Measurements from ENCODE around the gene DCBLD1.

Gene DCBLD1

DNA sequence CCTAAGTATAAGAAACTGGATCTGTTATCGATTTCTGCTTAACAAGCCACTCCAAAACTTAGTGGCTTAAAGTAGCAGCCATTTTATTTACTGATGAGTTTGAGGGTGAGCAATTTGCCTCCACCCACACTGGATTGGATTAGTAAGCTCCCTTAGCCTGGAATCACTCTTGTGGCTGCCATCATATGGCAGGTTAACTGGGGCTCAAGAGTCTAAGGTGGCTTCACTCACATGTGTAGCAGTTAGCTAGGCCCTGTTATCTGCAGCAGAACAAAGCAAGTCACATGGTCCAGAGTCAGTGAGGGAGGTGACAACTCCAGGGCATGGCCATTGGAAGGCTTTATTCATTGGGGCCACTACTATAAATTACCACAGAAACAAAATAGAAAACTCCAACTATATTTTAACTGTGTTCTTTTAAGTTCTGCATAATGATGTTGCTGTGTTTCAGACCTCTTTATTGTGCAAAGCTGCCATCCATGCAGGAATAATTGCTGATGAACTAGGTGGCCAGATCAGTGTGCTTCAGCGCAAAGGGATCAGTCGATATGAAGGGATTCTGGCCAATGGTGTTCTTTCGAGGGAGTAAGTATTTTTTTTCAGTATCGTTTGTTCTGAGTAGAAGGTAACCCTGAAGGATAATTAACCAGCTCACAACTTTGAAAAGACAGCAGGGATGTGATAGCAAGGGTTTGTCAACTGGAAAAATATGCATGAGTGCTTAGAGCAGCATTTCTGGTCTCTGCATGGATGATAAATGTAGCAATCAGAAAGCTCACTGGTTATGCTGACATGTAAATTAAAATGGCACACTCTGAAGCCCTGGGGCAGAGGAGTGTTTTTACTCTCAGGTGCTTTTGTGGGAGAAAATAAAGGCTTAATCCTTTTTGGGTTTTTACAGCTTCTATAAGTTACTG is 49.6 kb downstream of the DCBLD1 start:
- no peak for DNase-seq

DNA sequence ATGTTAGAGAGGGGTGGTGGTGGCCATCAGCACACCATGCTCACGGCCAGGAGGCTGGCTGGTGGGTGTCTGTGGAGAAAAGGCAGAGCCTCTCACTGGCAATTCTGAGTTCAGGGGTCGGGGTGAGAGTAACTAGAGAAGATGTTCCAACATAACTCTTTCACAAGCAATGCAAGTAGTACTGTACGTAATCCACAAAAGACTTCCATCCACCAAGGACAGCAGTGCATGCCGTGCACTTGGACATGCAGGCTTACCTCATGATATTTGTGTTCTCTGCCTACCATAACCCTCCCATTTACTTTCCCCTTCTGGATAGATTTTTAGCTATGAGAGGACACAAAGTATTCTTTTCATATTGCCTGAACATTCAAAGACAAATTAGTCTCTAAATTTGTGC is 51.3 kb downstream of the DCBLD1 start:
- DNase-seq, result no peak

DNA sequence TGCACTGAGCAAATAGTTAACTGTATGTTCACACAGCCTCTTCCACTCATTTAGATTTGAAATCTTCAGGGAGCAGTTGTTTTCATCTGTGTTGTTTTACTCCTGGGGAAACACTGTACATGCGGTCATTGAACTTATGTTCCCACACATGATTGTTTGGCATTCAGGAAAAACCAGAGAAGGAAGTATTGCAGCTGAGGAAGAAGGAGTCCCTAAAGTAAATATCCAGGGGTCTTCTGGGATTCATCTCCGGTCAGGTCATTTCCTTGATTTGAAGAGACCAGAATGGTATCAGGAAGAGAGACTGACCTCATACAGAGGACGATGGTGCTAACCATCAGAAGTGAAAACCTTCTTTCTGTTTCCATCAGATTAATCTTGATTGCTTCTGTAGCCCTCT is 52.5 kb downstream of the DCBLD1 start:
- DNase-seq, result no peak

DNA sequence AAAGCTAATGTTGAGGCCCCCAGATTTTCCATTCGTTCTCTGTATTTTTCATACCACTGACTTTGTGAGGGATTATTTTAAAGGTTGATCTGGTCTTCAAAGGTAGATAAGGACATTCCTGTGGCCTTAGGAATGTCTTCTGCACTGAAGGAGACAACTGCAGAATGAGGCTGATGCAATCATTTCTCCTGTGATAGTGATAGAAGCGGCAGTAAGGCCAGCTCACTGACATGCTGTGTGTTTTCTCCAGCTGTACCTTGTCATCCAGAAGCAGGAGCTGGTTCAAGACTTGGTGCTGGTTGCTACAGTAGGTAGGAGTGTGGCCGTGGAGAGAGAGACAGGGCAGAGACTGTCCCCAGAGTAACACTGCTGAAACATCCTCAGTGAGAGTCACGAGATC is 53.8 kb downstream of the DCBLD1 start:
- no peak for DNase-seq

DNA sequence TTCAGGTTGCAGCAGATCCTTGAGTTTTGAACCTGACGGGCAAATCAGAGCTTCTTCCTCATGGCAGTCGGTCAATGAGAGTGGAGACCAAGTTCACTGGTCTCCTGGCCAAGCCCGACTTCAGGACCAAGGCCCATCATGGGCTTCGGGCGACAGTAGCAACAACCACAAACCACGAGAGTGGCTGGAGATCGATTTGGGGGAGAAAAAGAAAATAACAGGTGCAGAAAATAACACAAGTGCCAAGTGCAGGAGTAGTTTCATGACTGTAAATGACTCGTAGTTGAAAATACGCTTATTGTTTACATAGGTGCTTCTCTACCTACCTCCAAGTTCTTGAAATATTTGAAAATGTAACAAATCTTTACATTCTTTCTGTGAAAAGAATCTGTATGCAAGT is 56.1 kb downstream of the DCBLD1 start:
- DNase-seq, result no peak

DNA sequence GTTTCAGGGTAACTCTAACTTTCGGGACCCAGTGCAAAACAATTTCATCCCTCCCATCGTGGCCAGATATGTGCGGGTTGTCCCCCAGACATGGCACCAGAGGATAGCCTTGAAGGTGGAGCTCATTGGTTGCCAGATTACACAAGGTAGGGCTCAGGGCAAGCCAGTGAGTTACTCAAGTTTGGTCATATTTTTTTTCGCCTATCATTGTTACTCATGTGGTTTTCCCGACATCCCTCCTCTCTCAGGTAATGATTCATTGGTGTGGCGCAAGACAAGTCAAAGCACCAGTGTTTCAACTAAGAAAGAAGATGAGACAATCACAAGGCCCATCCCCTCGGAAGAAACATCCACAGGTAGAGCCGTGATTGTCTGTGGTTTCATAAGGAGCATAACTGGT is 58.2 kb downstream of the DCBLD1 start:
- DNase-seq, result no peak

DNA sequence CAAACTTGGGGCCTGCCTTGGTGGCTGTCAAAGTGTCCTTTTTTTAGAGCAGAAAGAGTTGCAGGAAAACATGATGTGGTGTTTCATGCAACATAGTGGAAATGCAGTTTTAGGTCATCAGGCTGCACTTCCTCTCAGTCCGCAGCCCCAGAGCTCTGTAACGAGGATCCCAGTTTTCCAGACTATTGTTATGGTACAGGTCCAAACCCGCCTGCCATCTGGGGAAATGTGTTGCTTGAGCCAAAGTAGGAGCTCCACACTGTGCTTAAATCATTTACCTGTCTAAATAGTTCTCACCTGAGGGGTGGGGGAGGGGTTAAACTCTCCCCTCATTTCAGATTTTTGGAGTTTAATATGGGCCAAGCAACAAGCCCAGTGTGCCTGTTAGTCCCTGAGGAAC is 60.0 kb downstream of the DCBLD1 start:
- DNase-seq, result no peak

DNA sequence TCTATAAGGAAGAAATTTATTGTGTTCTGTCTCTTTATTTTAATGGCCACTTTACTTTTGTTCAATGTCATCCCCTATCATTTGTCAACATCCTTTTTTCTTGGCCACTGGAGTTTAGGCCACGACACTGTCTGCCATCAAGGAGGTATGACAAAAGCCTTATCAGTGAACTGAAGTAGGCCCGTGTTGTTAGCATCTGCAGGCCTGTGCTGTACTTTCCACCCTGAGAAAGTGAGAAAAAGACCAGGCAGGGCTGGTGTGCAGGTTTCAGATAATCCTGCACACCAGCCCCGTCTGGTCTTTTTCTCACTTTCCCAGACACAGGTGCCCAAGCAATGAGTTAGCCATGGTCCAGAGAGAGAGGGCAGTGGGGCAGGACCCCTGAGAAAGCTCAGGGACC is 62.2 kb downstream of the DCBLD1 start:
- DNase-seq, result no peak

DNA sequence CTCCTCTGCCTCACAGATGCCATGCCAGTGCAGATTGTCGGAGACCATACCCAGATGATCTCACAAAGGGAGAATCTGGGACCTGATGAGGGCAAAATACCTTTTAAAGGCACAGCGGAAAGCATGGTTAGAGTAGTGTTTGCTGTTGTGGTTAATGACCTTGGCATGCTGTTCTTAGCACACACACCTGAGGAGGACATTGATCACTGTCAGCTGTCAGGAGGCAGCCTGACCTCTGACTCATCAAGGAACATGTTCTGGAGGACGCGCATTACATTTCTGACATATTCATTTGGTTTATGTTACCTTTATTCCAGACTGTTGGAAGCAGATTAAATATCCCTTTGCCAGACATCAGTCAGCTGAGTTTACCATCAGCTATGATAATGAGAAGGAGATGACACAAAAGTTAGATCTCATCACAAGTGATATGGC is 62.7 kb downstream of the DCBLD1 start:
- no peak for DNase-seq

DNA sequence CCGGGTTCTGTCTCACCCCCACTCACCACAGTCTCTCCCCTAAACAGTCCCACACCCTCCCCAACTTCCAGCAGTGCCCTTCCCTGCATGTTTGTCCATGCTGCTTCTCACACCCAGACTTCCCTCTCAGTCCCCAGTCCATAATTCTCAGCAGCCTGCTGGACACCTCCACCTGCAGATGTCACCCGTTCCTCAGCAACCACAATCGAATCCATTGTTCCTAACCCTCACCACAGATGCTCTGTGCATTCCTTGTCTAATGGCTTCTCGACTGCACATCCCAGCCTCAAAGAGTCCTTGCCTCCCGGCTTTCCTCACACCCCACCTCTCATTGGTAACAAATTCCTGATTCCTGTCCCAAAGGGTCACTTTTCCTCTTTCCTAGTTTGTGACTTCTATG is 64.2 kb downstream of the DCBLD1 start:
- no peak for DNase-seq

DNA sequence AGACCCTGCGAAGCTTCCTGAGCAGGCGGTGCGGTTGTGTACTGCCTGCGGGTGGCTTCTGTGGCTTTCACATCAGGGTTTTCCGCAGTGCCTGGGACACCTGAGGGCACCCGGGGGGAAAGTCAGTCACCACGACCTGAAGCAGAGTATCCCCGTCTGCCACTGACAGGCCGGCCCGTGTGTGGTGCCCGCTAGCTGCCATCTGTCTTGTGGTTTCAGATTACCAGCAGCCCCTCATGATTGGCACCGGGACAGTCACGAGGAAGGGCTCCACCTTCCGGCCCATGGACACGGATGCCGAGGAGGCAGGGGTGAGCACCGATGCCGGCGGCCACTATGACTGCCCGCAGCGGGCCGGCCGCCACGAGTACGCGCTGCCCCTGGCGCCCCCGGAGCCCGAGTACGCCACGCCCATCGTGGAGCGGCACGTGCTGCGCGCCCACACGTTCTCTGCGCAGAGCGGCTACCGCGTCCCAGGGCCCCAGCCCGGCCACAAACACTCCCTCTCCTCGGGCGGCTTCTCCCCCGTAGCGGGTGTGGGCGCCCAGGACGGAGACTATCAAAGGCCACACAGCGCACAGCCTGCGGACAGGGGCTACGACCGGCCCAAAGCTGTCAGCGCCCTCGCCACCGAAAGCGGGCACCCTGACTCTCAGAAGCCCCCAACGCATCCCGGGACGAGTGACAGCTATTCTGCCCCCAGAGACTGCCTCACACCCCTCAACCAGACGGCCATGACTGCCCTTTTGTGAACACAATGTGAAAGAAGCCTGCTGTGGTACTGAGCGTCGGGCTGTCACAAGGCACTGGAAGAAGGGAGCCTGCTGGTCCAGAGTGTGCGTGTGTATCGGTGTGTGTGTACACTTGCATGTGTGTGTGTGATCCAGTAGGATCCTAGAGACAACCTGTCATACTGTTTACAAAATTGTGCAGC is 65.5 kb downstream of the DCBLD1 start:
- peak; percentile 40 for DNase-seq

DNA sequence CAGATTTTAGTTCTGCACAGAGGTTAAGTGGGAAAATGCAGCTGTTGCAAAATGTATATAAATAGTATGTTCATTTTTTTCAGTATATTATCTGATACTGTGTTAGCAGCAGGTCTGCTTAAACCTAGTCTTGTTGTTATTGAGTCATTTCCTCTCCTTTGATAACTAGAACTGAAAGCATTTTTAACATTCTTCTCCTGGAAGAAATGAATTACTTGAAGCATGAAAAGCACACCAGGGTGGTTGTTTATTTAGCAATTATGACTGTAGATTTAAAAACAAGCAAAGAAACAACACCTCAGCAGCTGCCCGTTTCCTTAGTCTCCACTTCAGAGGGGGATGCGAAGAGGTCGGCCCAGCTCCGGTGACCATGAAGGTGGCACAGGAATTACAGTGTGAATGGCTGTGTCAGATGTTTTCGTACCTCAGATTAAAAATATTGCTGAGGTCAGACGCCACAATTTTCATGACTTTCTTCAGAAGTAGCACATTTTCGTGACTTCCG is 66.4 kb downstream of the DCBLD1 start:
- DNase-seq, result peak; percentile 24

DNA sequence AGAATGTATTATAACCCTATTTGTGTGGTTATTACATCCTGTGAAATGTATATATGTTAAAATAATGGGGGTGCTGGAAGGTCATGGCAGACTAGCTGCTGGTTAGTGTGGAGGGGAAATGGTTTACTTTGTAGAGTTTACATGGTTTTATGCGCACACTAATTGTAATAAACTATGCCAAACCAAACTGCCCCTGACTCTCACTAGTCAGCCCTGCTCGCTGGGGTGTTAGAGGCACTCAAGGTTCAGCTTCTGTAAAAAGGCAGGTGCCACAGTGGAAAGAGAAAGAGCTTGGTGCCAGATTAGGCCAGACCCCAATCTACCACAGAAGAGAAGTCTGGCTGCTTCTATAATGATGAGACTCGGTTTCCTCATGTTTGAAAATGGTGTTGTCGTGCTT is 67.1 kb downstream of the DCBLD1 start:
- no peak for DNase-seq

DNA sequence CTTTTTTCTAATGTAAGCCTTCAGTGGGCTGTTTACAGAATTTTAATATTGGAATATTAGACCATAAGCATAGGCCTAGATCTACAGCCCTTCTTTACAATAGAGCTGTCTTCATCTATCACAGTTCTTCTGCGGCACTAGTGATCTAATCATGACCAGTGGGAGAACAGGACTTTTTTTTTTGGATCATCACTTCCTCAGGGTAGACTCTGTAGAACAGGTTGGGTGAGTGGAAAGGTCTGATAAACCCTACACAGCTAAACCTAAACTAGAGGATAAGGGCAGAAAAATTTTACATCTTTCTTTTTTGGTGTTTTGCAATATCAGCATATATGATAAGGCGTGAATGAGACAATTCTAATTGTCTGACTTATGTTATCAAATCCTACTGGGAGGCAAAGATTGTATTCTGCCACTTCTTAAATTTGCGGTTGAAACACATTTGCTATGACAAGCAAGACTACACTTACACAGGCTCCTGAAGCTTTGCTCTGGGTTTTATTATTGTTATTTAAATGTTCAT is 67.7 kb downstream of the DCBLD1 start:
- DNase-seq, result no peak

DNA sequence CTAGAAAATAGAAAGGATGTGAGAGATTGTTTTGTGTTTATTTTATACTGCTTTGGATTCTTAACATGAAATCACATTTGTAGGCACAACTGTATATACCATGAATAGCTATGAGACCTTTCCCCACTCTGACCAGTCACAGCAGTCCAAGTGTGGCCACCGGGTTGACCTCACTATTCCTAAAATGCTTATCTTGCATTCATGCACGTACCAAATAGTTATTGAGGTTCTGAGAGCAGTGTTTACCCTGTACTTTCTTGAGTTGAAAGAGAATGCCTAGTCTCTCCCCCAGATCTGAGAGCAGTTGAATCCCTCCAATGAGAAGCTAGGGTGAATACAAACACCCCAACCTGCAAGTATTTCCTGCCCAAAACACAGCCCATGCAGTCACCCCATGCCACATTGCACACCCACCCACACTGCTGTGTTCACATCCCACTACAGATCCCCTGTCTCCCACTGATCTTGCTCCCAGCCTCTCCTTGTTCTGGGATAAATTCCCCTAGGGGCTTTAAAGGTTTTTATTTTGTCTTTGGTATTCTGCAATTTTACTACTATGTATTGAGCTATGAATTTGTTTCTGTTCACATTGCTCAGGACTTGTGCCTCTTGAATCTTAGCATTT is 68.3 kb downstream of the DCBLD1 start:
- no peak for DNase-seq

DNA sequence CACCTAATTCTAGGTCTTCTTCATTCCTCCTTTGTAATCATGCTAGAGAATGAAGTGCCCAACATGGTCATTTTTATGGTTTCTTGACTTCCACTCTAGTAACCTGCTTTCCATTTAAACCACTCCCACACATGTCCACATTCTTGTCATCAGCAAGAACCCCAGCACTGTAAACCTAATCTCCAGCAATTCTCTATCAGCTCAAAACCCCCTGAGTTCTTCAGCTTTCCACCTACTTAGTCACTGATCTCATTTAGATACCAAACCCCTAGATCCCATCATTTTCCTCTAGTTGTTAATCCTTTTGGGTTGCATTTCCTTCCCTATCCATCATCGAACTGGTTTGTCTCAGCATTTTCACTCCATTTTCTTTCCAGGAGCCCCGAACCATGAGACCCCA is 70.1 kb downstream of the DCBLD1 start:
- DNase-seq, result no peak

DNA sequence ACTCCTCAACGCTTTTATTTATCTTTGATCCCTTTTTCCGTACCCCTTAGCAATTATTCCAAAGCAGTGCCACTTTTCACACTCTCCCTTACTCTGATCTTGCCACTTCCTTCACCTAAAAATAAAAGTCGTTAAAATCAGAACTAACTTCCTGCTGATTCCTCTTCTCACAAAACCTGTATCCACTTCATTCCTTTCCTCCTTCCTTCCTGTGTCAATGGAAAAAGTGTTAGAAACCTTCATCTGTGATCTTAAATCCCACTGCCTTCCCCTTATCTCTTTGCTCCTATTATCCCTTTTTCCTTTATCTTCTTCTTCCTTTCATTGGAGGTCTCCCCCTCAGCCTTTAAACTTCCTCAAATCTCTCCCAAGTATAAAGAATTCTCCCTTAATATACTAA is 70.7 kb downstream of the DCBLD1 start:
- DNase-seq, result no peak

DNA sequence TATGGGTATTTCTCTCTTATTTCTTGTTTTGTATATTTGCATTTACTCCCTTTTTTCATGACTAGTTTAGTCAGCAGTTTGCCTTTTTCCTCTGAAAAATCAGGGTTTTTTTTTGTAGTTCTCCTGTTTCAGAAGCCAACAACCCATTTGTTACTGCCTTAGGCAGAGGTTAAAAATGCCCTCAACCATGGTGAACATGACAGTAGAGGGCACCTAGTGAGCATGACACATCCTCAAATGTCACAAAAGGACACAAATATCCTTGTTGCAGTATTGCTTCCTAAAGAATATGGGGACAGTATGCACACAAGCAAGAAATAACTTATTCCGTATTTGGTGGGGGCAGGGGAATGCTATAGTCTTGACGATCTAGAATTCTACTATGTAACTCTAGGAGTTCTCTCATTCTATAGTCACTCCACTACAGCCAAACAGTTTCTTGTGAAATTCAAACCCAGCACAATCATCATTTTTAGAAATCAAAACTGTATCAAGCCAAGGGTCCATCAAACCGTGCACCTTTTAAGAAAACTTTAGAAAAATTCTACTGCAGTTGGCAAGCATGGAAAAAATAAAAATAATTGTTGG is 72.9 kb downstream of the DCBLD1 start:
- DNase-seq, result no peak

DNA sequence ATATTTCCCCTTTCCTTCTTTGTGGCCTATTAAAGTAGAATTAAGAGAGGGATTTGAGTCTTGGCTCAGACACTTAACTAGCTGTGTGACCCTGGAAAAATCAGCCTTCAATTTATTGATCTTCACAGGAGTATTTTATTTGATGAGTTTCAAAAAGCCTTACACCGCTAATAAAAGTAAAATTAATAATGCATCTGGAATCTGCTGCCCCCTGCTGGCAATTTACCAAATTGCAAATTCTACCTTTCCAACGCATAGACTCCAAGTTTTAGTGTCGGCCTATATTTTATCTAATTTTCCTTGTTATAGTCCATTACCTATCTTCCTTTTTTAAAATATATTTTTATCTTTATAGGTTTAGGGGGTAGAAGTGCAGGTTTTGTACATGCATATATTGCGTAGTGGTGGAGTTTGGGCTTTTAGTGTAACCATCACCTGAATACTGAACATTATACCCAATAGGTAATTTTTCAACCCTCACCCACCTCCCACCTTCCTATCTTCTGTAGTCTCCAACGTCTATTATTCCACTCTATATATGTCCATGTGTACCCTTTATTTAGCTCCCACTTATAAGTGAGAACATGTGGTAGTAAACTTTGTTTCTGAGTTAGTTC is 73.5 kb downstream of the DCBLD1 start:
- DNase-seq, result peak; percentile 70

DNA sequence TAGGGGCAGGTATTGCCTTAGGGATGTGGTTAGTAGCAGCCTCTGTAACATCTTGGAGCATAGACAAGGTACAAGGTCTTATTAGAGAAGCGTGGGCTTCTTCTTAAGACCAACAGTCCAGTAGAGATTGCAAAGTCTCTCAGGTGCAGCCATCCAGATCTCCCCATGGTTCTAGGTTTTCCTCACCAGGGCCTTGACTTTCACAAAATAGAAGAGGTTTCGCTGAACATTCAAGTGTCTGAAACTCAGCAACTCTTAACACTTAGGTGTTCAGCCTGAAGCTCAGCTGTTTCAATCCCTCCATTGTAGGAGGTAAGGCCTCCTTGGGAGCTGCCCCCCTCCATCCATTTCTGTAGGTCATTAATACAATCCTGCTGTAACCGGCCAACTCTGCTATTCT is 75.5 kb downstream of the DCBLD1 start:
- DNase-seq, result no peak

DNA sequence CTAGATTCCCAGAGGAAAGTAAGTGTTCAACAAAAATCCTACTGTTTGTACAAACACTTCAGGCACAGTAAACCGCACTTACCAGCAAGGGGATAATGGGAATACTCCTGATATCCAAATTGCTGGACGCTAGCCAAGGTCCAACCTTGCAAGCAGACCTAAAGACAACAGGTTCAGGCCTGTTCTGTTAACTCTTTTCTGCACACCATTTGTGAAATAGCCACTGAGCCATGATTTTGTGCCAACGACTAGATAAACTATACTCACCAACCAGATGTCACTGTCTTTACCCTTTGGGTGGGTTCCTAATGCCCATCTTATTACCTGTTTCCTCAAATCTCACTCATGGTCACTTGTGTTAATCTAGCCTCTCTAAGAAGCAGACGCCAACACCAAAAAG is 76.3 kb downstream of the DCBLD1 start:
- no peak for DNase-seq

DNA sequence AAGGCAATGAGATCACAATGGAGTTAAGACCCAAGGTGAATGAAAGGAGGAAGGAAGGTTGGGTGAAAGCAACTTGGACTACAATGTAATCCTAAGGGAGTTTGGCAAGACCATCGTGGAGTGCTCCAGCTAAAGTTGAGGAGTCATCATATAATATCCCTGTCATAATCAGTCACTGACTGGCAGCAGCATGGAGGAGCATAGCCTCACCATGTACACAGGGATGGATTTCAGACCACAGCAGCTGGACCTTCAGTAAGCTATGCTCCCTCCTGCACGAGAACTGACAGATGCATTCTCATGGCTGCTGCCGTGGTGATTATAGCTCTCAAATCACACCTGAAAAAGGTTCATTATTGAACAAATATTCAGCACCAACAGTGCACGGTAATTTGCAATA is 76.8 kb downstream of the DCBLD1 start:
- no peak for DNase-seq
